ENCODE measurements around the gene SPEN. TPM values are rescaled to one million over a fixed set of nuclear protein-coding genes. Genes with fewer than 3 reads are reported as not detected.
A peak's percentile ranks its signal among the peaks of the same experiment; 100 is the strongest.

Gene SPEN
- polyA plus RNA-seq, 1 donor from 2014 or later: 7.1 TPM

DNA sequence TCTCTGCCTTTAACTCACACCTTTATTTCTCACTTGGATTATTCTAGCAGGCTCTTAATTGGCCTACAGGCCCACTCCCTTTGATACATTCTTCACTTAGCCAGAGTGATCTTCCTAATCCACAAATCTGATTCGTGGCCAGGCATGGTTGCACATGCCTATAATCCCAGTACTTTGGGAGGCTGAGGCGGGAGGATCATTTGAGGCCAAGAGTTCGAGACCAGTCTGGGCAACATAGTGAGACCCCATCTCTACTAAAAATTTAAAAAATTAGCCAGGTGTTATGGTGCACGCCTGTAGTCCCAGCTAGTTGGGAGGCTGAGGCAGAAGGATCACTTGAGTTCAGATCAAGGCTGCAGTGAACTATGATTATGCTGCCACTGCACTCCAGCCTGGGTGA, 126.3 kb downstream of the SPEN start:
- Histone ChIP-seq H3K4me2 (ENCODE audit: low read length) (no peak overlapping the region), H3K9me3 (ENCODE audit: low read length) (peaks cover 2% of the 10 kb centered on the region), H3K9me2 (ENCODE audit: insufficient read depth, low read length) (no peaks in the 10 kb centered on the region), H4K20me1 (ENCODE audit: insufficient read depth) (no peaks in the 10 kb centered on the region), H3F3A (ENCODE audit: insufficient read depth, low read length, poor library complexity, severe bottlenecking) (no peaks in the 10 kb centered on the region), H3K27ac (ENCODE audit: low read length) (no peak overlapping the region), H3K4me3 (ENCODE audit: low read length) (peak overlapping the region; percentile 13), H2AFZ (ENCODE audit: low read depth, low read length) (no peak overlapping the region), H3K36me3 (ENCODE audit: insufficient read depth, low read length) (peaks cover 20% of the 10 kb centered on the region), H3K79me2 (replicated peaks; ENCODE audit: insufficient read depth, low read length) (peaks cover 37% of the 10 kb centered on the region), H3K27me3 (ENCODE audit: insufficient read depth, low read depth, low read length) (no peaks in the 10 kb centered on the region), H3K9ac (ENCODE audit: low read length) (no peak overlapping the region)
- TF ChIP-seq EP300 (conservative IDR thresholded peaks at IDR 0.05; ENCODE audit: poor library complexity, severe bottlenecking) (no peak), CTCF (IDR thresholded peaks at IDR 0.05; ENCODE audit: poor library complexity, severe bottlenecking) (no peak), SMC3 (conservative IDR thresholded peaks at IDR 0.05; ENCODE audit: poor library complexity) (no peak), RAD21 (conservative IDR thresholded peaks at IDR 0.05) (no peak), EZH2 (IDR thresholded peaks at IDR 0.05; ENCODE audit: borderline replicate concordance, insufficient read depth, low read length, poor library complexity, severe bottlenecking) (no peak), TAF1 (IDR thresholded peaks at IDR 0.05; ENCODE audit: low read depth) (no peak), MXI1 (conservative IDR thresholded peaks at IDR 0.05; ENCODE audit: poor library complexity, severe bottlenecking) (no peak), REST (IDR thresholded peaks at IDR 0.05; ENCODE audit: borderline replicate concordance) (no peak), POLR2AphosphoS5 (IDR thresholded peaks at IDR 0.05) (no peak)

- H3K79me2 ChIP-seq (replicated peaks; ENCODE audit: insufficient read depth, low read length): peaks cover 32% of the 10 kb centered on the region
- H3K9ac ChIP-seq (ENCODE audit: low read length): peak overlapping the region; percentile 96
- H3K4me3 ChIP-seq (ENCODE audit: low read length): peak overlapping the region; percentile 73
- H4K20me1 ChIP-seq (ENCODE audit: insufficient read depth): no peaks in the 10 kb centered on the region
- H3K4me2 ChIP-seq (ENCODE audit: low read length): peak overlapping the region; percentile 99
- peaks cover 14% of the 10 kb centered on the region for H3K36me3 ChIP-seq (ENCODE audit: insufficient read depth, low read length)
- H3K27me3 ChIP-seq (ENCODE audit: insufficient read depth, low read depth, low read length): no peaks in the 10 kb centered on the region
- no peaks in the 10 kb centered on the region for H3K9me2 ChIP-seq (ENCODE audit: insufficient read depth, low read length)
- H3K27ac ChIP-seq (ENCODE audit: low read length): peak overlapping the region; percentile 95
- TF ChIP-seq EZH2 (IDR thresholded peaks at IDR 0.05; ENCODE audit: borderline replicate concordance, insufficient read depth, low read length, poor library complexity, severe bottlenecking) (no peak), CTCF (IDR thresholded peaks at IDR 0.05; ENCODE audit: poor library complexity, severe bottlenecking) (no peak), TAF1 (IDR thresholded peaks at IDR 0.05; ENCODE audit: low read depth) (no peak), EP300 (conservative IDR thresholded peaks at IDR 0.05; ENCODE audit: poor library complexity, severe bottlenecking) (no peak), SMC3 (conservative IDR thresholded peaks at IDR 0.05; ENCODE audit: poor library complexity) (no peak), MXI1 (conservative IDR thresholded peaks at IDR 0.05; ENCODE audit: poor library complexity, severe bottlenecking) (no peak), POLR2AphosphoS5 (IDR thresholded peaks at IDR 0.05) (no peak), REST (IDR thresholded peaks at IDR 0.05; ENCODE audit: borderline replicate concordance) (no peak), RAD21 (conservative IDR thresholded peaks at IDR 0.05) (no peak)
- no peaks in the 10 kb centered on the region for H3K9me3 ChIP-seq (ENCODE audit: low read length)
- H2AFZ ChIP-seq (ENCODE audit: low read depth, low read length): peak overlapping the region; percentile 46
- H3F3A ChIP-seq (ENCODE audit: insufficient read depth, low read length, poor library complexity, severe bottlenecking): no peaks in the 10 kb centered on the region
Observed at GRCh38 chr1:15974855-15975254, 127.3 kb downstream of the SPEN start.

All from neural cell (in vitro differentiated cells).